GM23338 (cell line): ENCODE measurements around the gene CPSF2. TPM values are rescaled to one million over a fixed set of nuclear protein-coding genes. Genes with fewer than 3 reads are reported as not detected.
A peak's percentile ranks its signal among the peaks of the same experiment; 100 is the strongest.

Experiments used
- ATAC-seq: fragments of 200-7000 bp; cut with Tn5 transposase; 3 replicates; pipeline ENCODE4 v1.9.1; 2020
- DNase-seq: peaks from one replicate; pipeline ENCODE4 v3.0.0-alpha.2; 2015; ENCODE audit warnings: low spot score
- H2AFZ ChIP-seq: fragments of 200-600 bp; sonication (generic); 2 replicates; pipeline ENCODE4 v1.8.0; 2016; ENCODE audit warnings: antibody characterized with exemption, mild to moderate bottlenecking, moderate library complexity
- H3F3A ChIP-seq: fragments of 200-600 bp; sonication (generic); replicated peaks from 2 replicates; pipeline ENCODE4 v1.8.0; 2017; ENCODE audit warnings: antibody characterized with exemption, mixed run types, low read depth
- H3K27ac ChIP-seq: fragments of 200-600 bp; sonication (generic); 2 replicates; pipeline ENCODE4 v1.6.1; 2016; ENCODE audit warnings: low read depth
- H3K27me3 ChIP-seq: fragments of 200-600 bp; sonication (generic); 2 replicates; pipeline ENCODE4 v1.8.0; 2016; ENCODE audit warnings: mild to moderate bottlenecking, mixed run types, moderate library complexity; ENCODE audit not compliant: insufficient read depth
- H3K36me3 ChIP-seq: fragments of 200-600 bp; sonication (generic); 2 replicates; pipeline ENCODE4 v1.8.0; 2016; ENCODE audit warnings: mild to moderate bottlenecking; ENCODE audit not compliant: insufficient read depth
- H3K4me1 ChIP-seq: fragments of 200-600 bp; sonication (generic); 2 replicates; pipeline ENCODE4 v1.8.0; 2016; ENCODE audit warnings: mild to moderate bottlenecking, moderate library complexity; ENCODE audit not compliant: insufficient read depth
- H3K4me2 ChIP-seq: fragments of 200-600 bp; sonication (generic); 2 replicates; pipeline ENCODE4 v1.7.1; 2017; ENCODE audit warnings: mixed run types
- H3K4me3 ChIP-seq: fragments of 200-600 bp; sonication (generic); 2 replicates; pipeline ENCODE4 v1.6.1; 2016; ENCODE audit warnings: mixed run types
- H3K79me2 ChIP-seq: fragments of 200-600 bp; sonication (generic); replicated peaks from 2 replicates; pipeline ENCODE4 v1.8.0; 2017; ENCODE audit warnings: mild to moderate bottlenecking; ENCODE audit not compliant: insufficient read depth
- H3K9me2 ChIP-seq: fragments of 200-600 bp; sonication (generic); 2 replicates; pipeline ENCODE4 v1.8.0; 2017; ENCODE audit not compliant: insufficient read depth
- H4K20me1 ChIP-seq: fragments of 200-600 bp; sonication (generic); replicated peaks from 2 replicates; pipeline ENCODE4 v1.8.0; 2017; ENCODE audit warnings: mild to moderate bottlenecking; ENCODE audit not compliant: insufficient read depth
- H3K27ac Mint-ChIP-seq: 2 replicates; pipeline ENCODE4 v1.8.0; 2020; ENCODE audit warnings: inconsistent platforms, mild to moderate bottlenecking, moderate library complexity, mixed read lengths
- H3K27me3 Mint-ChIP-seq: 3 replicates; pipeline ENCODE4 v1.8.0; 2022; ENCODE audit warnings: low read depth, mild to moderate bottlenecking, moderate library complexity, mixed read lengths, inconsistent platforms; ENCODE audit not compliant: insufficient read depth, poor library complexity
- H3K36me3 Mint-ChIP-seq: 3 replicates; pipeline ENCODE4 v1.8.0; 2021; ENCODE audit warnings: low read depth, mild to moderate bottlenecking, inconsistent platforms, moderate library complexity, mixed read lengths
- H3K4me1 Mint-ChIP-seq: 3 replicates; pipeline ENCODE4 v1.8.0; 2020; ENCODE audit warnings: mild to moderate bottlenecking, inconsistent platforms, mixed read lengths
- H3K4me3 Mint-ChIP-seq: 3 replicates; pipeline ENCODE4 v1.8.0; 2021; ENCODE audit warnings: moderate library complexity, mild to moderate bottlenecking, inconsistent platforms, mixed read lengths
- H3K9me3 Mint-ChIP-seq: 3 replicates; pipeline ENCODE4 v1.8.0; 2020; ENCODE audit warnings: moderate library complexity, mild to moderate bottlenecking, inconsistent platforms, mixed read lengths
- ETS1 ChIP-seq: IDR thresholded peaks from 2 replicates; pipeline ENCODE4 v1.6.1; 2016; ENCODE audit warnings: antibody characterized with exemption
- EZH2 ChIP-seq: fragments of 200-600 bp; sonication (generic); IDR thresholded peaks from one replicate; pipeline ENCODE4 v1.8.0; 2017; ENCODE audit warnings: antibody characterized with exemption, mild to moderate bottlenecking, low read depth; ENCODE audit not compliant: unreplicated experiment
- JUNB ChIP-seq: IDR thresholded peaks from one replicate; pipeline ENCODE4 v1.6.1; 2016; ENCODE audit warnings: antibody characterized with exemption; ENCODE audit not compliant: unreplicated experiment
- NANOG ChIP-seq: IDR thresholded peaks from 2 replicates; pipeline ENCODE4 v1.6.1; 2016; ENCODE audit warnings: antibody characterized with exemption, borderline replicate concordance
- POLR2AphosphoS5 ChIP-seq: IDR thresholded peaks from 2 replicates; pipeline ENCODE4 v1.6.1; 2016; ENCODE audit warnings: antibody characterized with exemption, low read depth
- ZNF331 ChIP-seq: fragments of 250-450 bp; sonication (Bioruptor Pico); IDR thresholded peaks from 2 replicates; pipeline ENCODE4 v1.5.0; 2020; ENCODE audit warnings: low read depth, mild to moderate bottlenecking, moderate library complexity
- ZNF462 ChIP-seq: fragments of 250-450 bp; sonication (Bioruptor Pico); IDR thresholded peaks from 2 replicates; pipeline ENCODE4 v1.5.0; 2020; ENCODE audit warnings: mild to moderate bottlenecking, moderate library complexity
- polyA plus RNA-seq: library from polyadenylated mRNA; unstranded; fragments of >200 nt; fragmentation: Nextera tagmentation; extraction: Ambion mirVana; gene quantifications from 2 replicates; pipeline ENCODE4 v1.2.1, GENCODE V29; 2016
- total RNA-seq: library from RNA; depleted of rRNA; stranded (reverse); fragments of >200 nt; shearing (Covaris generic); gene quantifications from 2 replicates; pipeline ENCODE4 v1.2.3, GENCODE V29; 2014
- TF ChIP-seq, protein P1 (sequence below): IDR thresholded peaks from one replicate; pipeline ENCODE4 v1.6.1; 2018; ENCODE audit warnings: antibody characterized with exemption; ENCODE audit not compliant: unreplicated experiment

Gene CPSF2
- total and polyA plus RNA-seq, 2 experiments from 2014 or later, result 54.2 to 112 TPM

DNA sequence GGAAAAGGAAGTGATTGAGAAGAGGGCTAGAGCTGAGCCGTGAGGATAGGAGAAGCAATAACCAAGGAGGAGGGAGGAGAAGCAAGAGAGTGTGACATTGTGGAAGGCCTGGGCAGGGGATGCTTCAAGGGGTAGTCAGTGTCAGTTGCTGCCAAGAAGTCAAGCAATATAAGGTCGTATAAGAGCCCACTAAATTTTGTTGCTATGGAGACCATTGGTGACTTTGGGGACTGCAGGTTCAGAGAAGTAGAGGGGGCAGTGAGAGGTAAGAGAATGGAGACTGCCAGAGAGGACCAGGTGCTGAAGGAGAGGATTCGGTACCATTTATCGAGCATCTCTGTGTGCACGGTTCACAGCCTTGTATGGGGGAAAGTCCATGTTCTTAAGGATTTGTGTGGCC is 12.3 kb upstream of the CPSF2 start (continued):
- no peak for TF ChIP-seq ZNF462

GRCh38 chr14:92121207-92121669 is 531 bp upstream of the CPSF2 start:
- peaks cover 14% of the 10 kb centered on the region; the same call in 2 of the 3 replicates for H3K4me1 Mint-ChIP-seq
- Histone ChIP-seq H3K27me3 (no peaks in the 10 kb centered on the region), H3K4me2 (peak overlapping the region; percentile 89), H3F3A (no peaks in the 10 kb centered on the region), H3K27ac (peak overlapping the region; percentile 99), H3K36me3 (peaks cover 20% of the 10 kb centered on the region), H3K4me3 (peak overlapping the region; percentile 99), H3K9me2 (no peaks in the 10 kb centered on the region), H4K20me1 (peaks cover 3% of the 10 kb centered on the region; the same call in 1 of the 2 replicates), H3K79me2 (peaks cover 55% of the 10 kb centered on the region), H2AFZ (peak overlapping the region; percentile 98), H3K4me1 (peaks cover 21% of the 10 kb centered on the region)
- peak; percentile 15 for ATAC-seq
- no peaks in the 10 kb centered on the region for H3K9me3 Mint-ChIP-seq
- peaks cover 57% of the 10 kb centered on the region for H3K36me3 Mint-ChIP-seq
- H3K4me3 Mint-ChIP-seq, result peak overlapping the region; percentile 95
- TF ChIP-seq ETS1, result no peak
- no peak for TF ChIP-seq JUNB
- TF ChIP-seq POLR2AphosphoS5, result peak; percentile 92
- TF ChIP-seq ZNF331, result no peak
- TF ChIP-seq EZH2, result no peak
- TF ChIP-seq, protein P1, sequence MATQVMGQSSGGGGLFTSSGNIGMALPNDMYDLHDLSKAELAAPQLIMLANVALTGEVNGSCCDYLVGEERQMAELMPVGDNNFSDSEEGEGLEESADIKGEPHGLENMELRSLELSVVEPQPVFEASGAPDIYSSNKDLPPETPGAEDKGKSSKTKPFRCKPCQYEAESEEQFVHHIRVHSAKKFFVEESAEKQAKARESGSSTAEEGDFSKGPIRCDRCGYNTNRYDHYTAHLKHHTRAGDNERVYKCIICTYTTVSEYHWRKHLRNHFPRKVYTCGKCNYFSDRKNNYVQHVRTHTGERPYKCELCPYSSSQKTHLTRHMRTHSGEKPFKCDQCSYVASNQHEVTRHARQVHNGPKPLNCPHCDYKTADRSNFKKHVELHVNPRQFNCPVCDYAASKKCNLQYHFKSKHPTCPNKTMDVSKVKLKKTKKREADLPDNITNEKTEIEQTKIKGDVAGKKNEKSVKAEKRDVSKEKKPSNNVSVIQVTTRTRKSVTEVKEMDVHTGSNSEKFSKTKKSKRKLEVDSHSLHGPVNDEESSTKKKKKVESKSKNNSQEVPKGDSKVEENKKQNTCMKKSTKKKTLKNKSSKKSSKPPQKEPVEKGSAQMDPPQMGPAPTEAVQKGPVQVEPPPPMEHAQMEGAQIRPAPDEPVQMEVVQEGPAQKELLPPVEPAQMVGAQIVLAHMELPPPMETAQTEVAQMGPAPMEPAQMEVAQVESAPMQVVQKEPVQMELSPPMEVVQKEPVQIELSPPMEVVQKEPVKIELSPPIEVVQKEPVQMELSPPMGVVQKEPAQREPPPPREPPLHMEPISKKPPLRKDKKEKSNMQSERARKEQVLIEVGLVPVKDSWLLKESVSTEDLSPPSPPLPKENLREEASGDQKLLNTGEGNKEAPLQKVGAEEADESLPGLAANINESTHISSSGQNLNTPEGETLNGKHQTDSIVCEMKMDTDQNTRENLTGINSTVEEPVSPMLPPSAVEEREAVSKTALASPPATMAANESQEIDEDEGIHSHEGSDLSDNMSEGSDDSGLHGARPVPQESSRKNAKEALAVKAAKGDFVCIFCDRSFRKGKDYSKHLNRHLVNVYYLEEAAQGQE, result no peak
- no peak for TF ChIP-seq NANOG
- peak overlapping the region; percentile 100 for H3K27ac Mint-ChIP-seq
- H3K27me3 Mint-ChIP-seq, result peaks cover 15% of the 10 kb centered on the region
- DNase-seq, result peak; percentile 56
